SK-N-SH treated with all-trans-retinoic acid at 6 μM for 48 hours (cell line): Measurements from ENCODE around the gene TM7SF2.

ENCODE experiments used
- ATAC-seq: fragments of 200-7000 bp; cut with Tn5 transposase; 3 replicates; pipeline ENCODE4 v1.9.1; 2020; ENCODE audit warnings: mild to moderate bottlenecking, moderate library complexity
- ARNTL ChIP-seq: fragments of 450-650 bp; formaldehyde crosslinking; IDR thresholded peaks from 2 replicates; pipeline ENCODE4 v1.5.0; 2020; ENCODE audit warnings: low read depth, mild to moderate bottlenecking, moderate library complexity, borderline replicate concordance
- CSRNP3 ChIP-seq: fragments of 250-450 bp; sonication (Bioruptor Pico); IDR thresholded peaks from 2 replicates; pipeline ENCODE4 v1.5.1; 2021; ENCODE audit warnings: mild to moderate bottlenecking, moderate library complexity
- ESRRG ChIP-seq: fragments of 250-450 bp; sonication (Bioruptor Pico); IDR thresholded peaks from 2 replicates; pipeline ENCODE4 v1.6.1; 2021; ENCODE audit warnings: mild to moderate bottlenecking
- GLIS3 ChIP-seq: fragments of 250-450 bp; sonication (Bioruptor Pico); IDR thresholded peaks from 2 replicates; pipeline ENCODE4 v1.5.0; 2020; ENCODE audit warnings: mild to moderate bottlenecking, moderate library complexity
- ISL1 ChIP-seq: fragments of 250-450 bp; sonication (Bioruptor Pico); IDR thresholded peaks from 2 replicates; pipeline ENCODE4 v2.1.2; 2022; ENCODE audit warnings: mild to moderate bottlenecking, moderate library complexity
- OSR1 ChIP-seq: fragments of 250-450 bp; sonication (Bioruptor Pico); IDR thresholded peaks from 2 replicates; pipeline ENCODE4 v1.8.0; 2022; ENCODE audit warnings: moderate library complexity, mild to moderate bottlenecking, inconsistent platforms
- PATZ1 ChIP-seq: fragments of 250-450 bp; sonication (Bioruptor Pico); IDR thresholded peaks from 2 replicates; pipeline ENCODE4 v1.8.0; 2020; ENCODE audit warnings: mild to moderate bottlenecking, moderate library complexity, borderline replicate concordance
- POU6F1 ChIP-seq: fragments of 250-450 bp; sonication (Bioruptor Pico); IDR thresholded peaks from 2 replicates; pipeline ENCODE4 v1.8.0; 2021; ENCODE audit warnings: low read depth, mild to moderate bottlenecking, moderate library complexity, borderline replicate concordance
- PPARA ChIP-seq: fragments of 250-450 bp; sonication (Bioruptor Pico); IDR thresholded peaks from 2 replicates; pipeline ENCODE4 v1.5.0; 2020; ENCODE audit warnings: mild to moderate bottlenecking, borderline replicate concordance
- RARB ChIP-seq: fragments of 250-450 bp; sonication (Bioruptor Pico); IDR thresholded peaks from 2 replicates; pipeline ENCODE4 v1.8.0; 2021; ENCODE audit warnings: mild to moderate bottlenecking, moderate library complexity
- SNAI2 ChIP-seq: fragments of 250-450 bp; sonication (Bioruptor Pico); IDR thresholded peaks from 2 replicates; pipeline ENCODE4 v1.5.0; 2020; ENCODE audit warnings: mild to moderate bottlenecking, moderate library complexity
- TCF4 ChIP-seq: fragments of 250-450 bp; sonication (Bioruptor Pico); IDR thresholded peaks from 2 replicates; pipeline ENCODE4 v1.8.0; 2021; ENCODE audit warnings: mild to moderate bottlenecking, moderate library complexity, borderline replicate concordance
- TOX ChIP-seq: fragments of 250-450 bp; sonication (Bioruptor Pico); IDR thresholded peaks from 2 replicates; pipeline ENCODE4 v1.8.0; 2021; ENCODE audit warnings: mild to moderate bottlenecking, moderate library complexity, borderline replicate concordance
- TSHZ2 ChIP-seq: fragments of 250-450 bp; sonication (Bioruptor Pico); IDR thresholded peaks from 2 replicates; pipeline ENCODE4 v1.5.0; 2020; ENCODE audit warnings: mild to moderate bottlenecking, moderate library complexity
- ZC3H10 ChIP-seq: fragments of 250-450 bp; sonication (Bioruptor Pico); IDR thresholded peaks from 2 replicates; pipeline ENCODE4 v1.5.1; 2021; ENCODE audit warnings: mild to moderate bottlenecking, moderate library complexity
- ZFP3 ChIP-seq: fragments of 250-450 bp; sonication (Bioruptor Pico); IDR thresholded peaks from 2 replicates; pipeline ENCODE4 v1.5.0; 2020; ENCODE audit warnings: mild to moderate bottlenecking, moderate library complexity
- ZFP30 ChIP-seq: fragments of 450-650 bp; formaldehyde crosslinking; IDR thresholded peaks from 2 replicates; pipeline ENCODE4 v1.5.0; 2022; ENCODE audit warnings: mild to moderate bottlenecking, moderate library complexity
- ZNF70 ChIP-seq: fragments of 450-650 bp; formaldehyde crosslinking; IDR thresholded peaks from 2 replicates; pipeline ENCODE4 v1.5.0; 2020; ENCODE audit warnings: mild to moderate bottlenecking, moderate library complexity
- ZNF8 ChIP-seq: fragments of 450-650 bp; formaldehyde crosslinking; IDR thresholded peaks from 2 replicates; pipeline ENCODE4 v1.5.0; 2020; ENCODE audit warnings: mild to moderate bottlenecking, moderate library complexity

TM7SF2 gene

GRCh38 chr11:65083834-65084597, 27.7 kb upstream of the TM7SF2 start, which contains the start of the genes CDCA5 and ZFPL1:
Gene CDCA5 (minus strand): TSS chr11:65084040. CDS start chr11:65083978, 62 bp downstream.
Gene ZFPL1 (plus strand): TSS chr11:65084222. CDS start chr11:65084699, 477 bp downstream.
- ATAC-seq: peak; percentile 88

GRCh38 chr11:65084598-65085375, 26.9 kb upstream of the TM7SF2 start:
- peak; percentile 29 for ATAC-seq
- no peak for TF ChIP-seq RARB (CRISPR knock-in tag)
- TF ChIP-seq ARNTL (CRISPR knock-in tag): no peak
- no peak for TF ChIP-seq ZNF8 (CRISPR knock-in tag)
- TF ChIP-seq SNAI2 (CRISPR knock-in tag): no peak
- no peak for TF ChIP-seq TSHZ2 (CRISPR knock-in tag)
- no peak for TF ChIP-seq GLIS3
- TF ChIP-seq ZFP30: no peak
- TF ChIP-seq ESRRG (CRISPR knock-in tag): no peak

More at GRCh38 chr11:65083834-65084597, 27.7 kb upstream of the TM7SF2 start, which contains the start of the genes CDCA5 and ZFPL1:
- TF ChIP-seq TSHZ2 (CRISPR knock-in tag) (no peak), OSR1 (CRISPR knock-in tag) (no peak), ZFP3 (no peak), ZNF70 (CRISPR knock-in tag) (no peak), ISL1 (CRISPR knock-in tag) (no peak), TOX (CRISPR knock-in tag) (no peak), ZC3H10 (CRISPR knock-in tag) (no peak), ARNTL (CRISPR knock-in tag) (no peak), ZNF8 (CRISPR knock-in tag) (no peak), GLIS3 (no peak), POU6F1 (CRISPR knock-in tag) (no peak), PATZ1 (CRISPR knock-in tag) (no peak), CSRNP3 (CRISPR knock-in tag) (no peak), TCF4 (CRISPR knock-in tag) (no peak), PPARA (no peak), RARB (CRISPR knock-in tag) (no peak)
- TF ChIP-seq, all 23 proteins: peak for 0
